Mucosa of descending colon (tissue), 3 donors: Measurements from ENCODE around the gene NHSL2. TPM values are rescaled to one million over a fixed set of nuclear protein-coding genes. Genes with fewer than 3 reads are reported as not detected.

ENCODE experiments used
- ATAC-seq: fragments of 200-7000 bp; cut with Tn5 transposase; one replicate; pipeline ENCODE4 v1.9.1; 2020; ENCODE audit warnings: mild to moderate bottlenecking, moderate library complexity
- DNase-seq, 3 donors: peaks; one replicate each; pipeline ENCODE4 v3.0.0-alpha.2; 2020
- H3K36me3 ChIP-seq: fragments of 200-600 bp; one replicate; pipeline ENCODE4 v1.8.0; 2021; ENCODE audit warnings: low read depth, mild to moderate bottlenecking
- H3K4me1 ChIP-seq: fragments of 200-600 bp; one replicate; pipeline ENCODE4 v1.8.0; 2021; ENCODE audit warnings: low read depth, mild to moderate bottlenecking
- H3K4me3 ChIP-seq: fragments of 200-600 bp; one replicate; pipeline ENCODE4 v1.8.0; 2021; ENCODE audit warnings: mild to moderate bottlenecking
- H3K9me3 ChIP-seq: fragments of 200-600 bp; one replicate; pipeline ENCODE4 v1.8.0; 2021; ENCODE audit warnings: mild to moderate bottlenecking
- intact Hi-C, 2 donors: fragments of 100-400 bp; cut with DNase I in 1 of 2; cut with micrococcal nuclease in 1 of 2; formaldehyde crosslinking; loops; one replicate each; pipeline versions ENCODE4 v1.11.0 to v1.11.1; 2022; cut with DNase I, micrococcal nuclease
- total RNA-seq, 3 donors: library from RNA; stranded (reverse); fragmentation: NEBNext Ultra II Directional in 2 of 3; extraction: Animal tissue kit (Norgen Biotek cat#: 25700) in 2 of 3; gene quantifications; one replicate each; pipeline versions ENCODE4 v1.2.1 to v1.2.4, GENCODE V29; 2021 to 2023
- TF ChIP-seq, protein P1 (sequence below): fragments of 200-600 bp; IDR thresholded peaks from one replicate; pipeline ENCODE4 v1.8.0; 2022; ENCODE audit warnings: antibody characterized with exemption, mild to moderate bottlenecking
- donor health status: DM: no; HTN: no; CAD: no; lungs with moderate emphysema.
- donor health status: DM: no; HTN: no; CAD: no.
- donor health status: DM: no; HTN: yes; CAD: no.

NHSL2 gene
- total RNA-seq, 3 donors from 2014 or later, result 1.2 to 11.8 (median 4.8) TPM

GRCh38 chrX:71923516-71923915 lies 12.9 kb downstream of the NHSL2 start:
- intact Hi-C loops, result no loop called here
- no peak for DNase-seq
- ATAC-seq, result no peak
- Histone ChIP-seq H3K9me3 (no peaks in the 10 kb centered on the region), H3K4me1 (no peaks in the 10 kb centered on the region), H3K4me3 (no peak overlapping the region), H3K36me3 (no peaks in the 10 kb centered on the region)
- TF ChIP-seq, protein P1, sequence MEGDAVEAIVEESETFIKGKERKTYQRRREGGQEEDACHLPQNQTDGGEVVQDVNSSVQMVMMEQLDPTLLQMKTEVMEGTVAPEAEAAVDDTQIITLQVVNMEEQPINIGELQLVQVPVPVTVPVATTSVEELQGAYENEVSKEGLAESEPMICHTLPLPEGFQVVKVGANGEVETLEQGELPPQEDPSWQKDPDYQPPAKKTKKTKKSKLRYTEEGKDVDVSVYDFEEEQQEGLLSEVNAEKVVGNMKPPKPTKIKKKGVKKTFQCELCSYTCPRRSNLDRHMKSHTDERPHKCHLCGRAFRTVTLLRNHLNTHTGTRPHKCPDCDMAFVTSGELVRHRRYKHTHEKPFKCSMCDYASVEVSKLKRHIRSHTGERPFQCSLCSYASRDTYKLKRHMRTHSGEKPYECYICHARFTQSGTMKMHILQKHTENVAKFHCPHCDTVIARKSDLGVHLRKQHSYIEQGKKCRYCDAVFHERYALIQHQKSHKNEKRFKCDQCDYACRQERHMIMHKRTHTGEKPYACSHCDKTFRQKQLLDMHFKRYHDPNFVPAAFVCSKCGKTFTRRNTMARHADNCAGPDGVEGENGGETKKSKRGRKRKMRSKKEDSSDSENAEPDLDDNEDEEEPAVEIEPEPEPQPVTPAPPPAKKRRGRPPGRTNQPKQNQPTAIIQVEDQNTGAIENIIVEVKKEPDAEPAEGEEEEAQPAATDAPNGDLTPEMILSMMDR, result no peak

DNA sequence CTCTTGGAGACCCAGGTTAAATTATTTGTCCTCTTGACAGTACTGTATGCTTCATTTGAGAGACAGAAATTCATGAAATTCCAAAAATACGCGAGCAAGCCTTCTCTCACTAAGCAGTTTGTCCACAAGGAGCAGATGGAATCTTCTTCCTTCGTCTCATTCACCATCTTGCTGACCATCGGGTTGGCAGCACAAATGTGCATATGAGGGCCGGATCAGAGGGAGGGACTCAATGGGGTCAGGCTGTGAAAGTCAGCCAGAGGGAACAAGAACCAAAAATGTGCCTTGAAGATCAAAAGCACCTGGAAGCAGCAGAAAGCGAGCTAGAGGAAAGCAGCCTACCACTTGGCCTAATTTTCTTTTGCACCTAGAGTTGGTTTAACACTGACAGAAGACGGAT lies 16.4 kb downstream of the NHSL2 start:
- H3K9me3 ChIP-seq, result no peaks in the 10 kb centered on the region
- TF ChIP-seq, protein P1, result no peak
- intact Hi-C loops, result no loop called here
- DNase-seq (no peak), ATAC-seq (no peak)
- H3K36me3 ChIP-seq, result no peaks in the 10 kb centered on the region
- no peak overlapping the region for H3K4me3 ChIP-seq
- no peaks in the 10 kb centered on the region for H3K4me1 ChIP-seq

GRCh38 chrX:71928856-71929255 lies 18.2 kb downstream of the NHSL2 start:
- ATAC-seq (no peak), DNase-seq (no peak)
- intact Hi-C loops, result no loop called here
- no peaks in the 10 kb centered on the region for H3K4me1 ChIP-seq
- no peak overlapping the region for H3K4me3 ChIP-seq
- H3K36me3 ChIP-seq, result no peaks in the 10 kb centered on the region
- TF ChIP-seq, protein P1, result no peak
- H3K9me3 ChIP-seq, result no peaks in the 10 kb centered on the region

DNA sequence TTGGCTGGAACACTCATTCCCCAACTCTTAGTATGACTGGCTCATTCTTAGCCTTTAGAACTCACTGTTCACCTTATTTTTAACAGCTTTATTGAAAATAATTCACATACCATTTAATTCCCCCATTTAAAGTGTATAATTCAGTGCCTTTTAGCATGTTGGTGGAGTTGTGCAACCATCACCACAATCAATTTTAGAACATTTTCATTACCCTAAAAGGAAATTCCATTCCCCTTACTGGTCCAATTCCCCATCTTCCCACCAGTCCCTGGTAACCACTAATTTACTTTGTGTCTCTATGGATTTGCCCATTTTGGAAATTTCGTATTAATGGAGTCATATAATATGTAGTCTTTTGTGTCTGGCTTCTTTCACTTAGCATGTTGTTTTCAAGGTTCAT lies 19.7 kb downstream of the NHSL2 start:
- H3K4me1 ChIP-seq, result no peaks in the 10 kb centered on the region
- ATAC-seq, result no peak
- H3K4me3 ChIP-seq, result no peak overlapping the region
- TF ChIP-seq, protein P1, result no peak
- intact Hi-C loops, result no loop called here
- H3K9me3 ChIP-seq, result no peaks in the 10 kb centered on the region
- H3K36me3 ChIP-seq, result no peaks in the 10 kb centered on the region
- no peak for DNase-seq

DNA sequence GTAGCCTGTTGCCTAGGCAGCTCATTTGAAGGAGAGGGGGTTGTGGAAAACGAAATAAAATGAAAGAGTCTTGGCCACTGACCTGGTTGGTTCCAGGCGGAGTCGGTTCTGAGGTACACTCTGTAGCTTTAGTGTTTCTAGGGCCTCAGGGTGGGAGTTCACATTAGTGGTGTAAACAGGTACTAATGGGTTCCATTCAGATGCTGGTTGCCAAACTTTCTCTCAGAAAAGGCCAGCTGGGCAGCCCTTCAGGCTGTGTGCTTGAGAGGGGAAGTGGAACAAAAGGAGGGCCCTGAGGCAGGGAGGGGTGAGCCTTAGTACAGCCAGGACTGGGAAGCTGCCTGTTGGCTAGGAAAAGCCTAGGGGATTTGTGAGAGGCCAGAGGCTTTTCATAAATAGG lies 24.8 kb downstream of the NHSL2 start:
- H3K4me3 ChIP-seq, result no peak overlapping the region
- TF ChIP-seq, protein P1, result no peak
- H3K4me1 ChIP-seq, result no peaks in the 10 kb centered on the region
- intact Hi-C loops, result no loop called here
- ATAC-seq (no peak), DNase-seq (no peak)
- no peaks in the 10 kb centered on the region for H3K36me3 ChIP-seq
- no peaks in the 10 kb centered on the region for H3K9me3 ChIP-seq

DNA sequence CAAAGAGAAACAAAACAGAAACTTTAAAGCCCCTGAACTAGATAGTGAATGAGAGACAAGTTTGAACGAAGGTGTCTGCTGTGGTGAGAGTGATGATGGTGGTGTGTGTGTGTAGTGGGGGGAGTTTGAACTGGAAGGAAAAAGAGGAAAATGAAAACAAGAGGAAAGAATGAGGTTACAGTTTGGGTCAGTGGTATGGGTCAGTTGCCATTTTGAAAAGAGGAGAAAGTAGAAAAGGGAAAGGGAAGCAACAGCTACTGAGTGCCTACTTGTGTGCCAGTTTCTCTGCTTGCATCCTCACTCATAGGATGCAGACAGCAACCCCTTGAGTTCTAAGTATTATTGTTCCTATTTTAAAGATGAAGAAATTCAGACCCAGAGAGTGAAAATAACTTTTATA lies 26.0 kb downstream of the NHSL2 start:
- Histone ChIP-seq H3K9me3 (no peaks in the 10 kb centered on the region), H3K36me3 (no peaks in the 10 kb centered on the region), H3K4me1 (no peaks in the 10 kb centered on the region), H3K4me3 (no peak overlapping the region)
- TF ChIP-seq, protein P1, result no peak
- DNase-seq (no peak), ATAC-seq (no peak)
- intact Hi-C loops, result no loop called here
